Measurements from ENCODE around the gene MARF1. TPM values are rescaled to one million over a fixed set of nuclear protein-coding genes. Genes with fewer than 3 reads are reported as not detected.

MARF1 gene
- polyA plus RNA-seq, 4 donors: 45.5 to 64.0 (median 56.0) TPM

DNA sequence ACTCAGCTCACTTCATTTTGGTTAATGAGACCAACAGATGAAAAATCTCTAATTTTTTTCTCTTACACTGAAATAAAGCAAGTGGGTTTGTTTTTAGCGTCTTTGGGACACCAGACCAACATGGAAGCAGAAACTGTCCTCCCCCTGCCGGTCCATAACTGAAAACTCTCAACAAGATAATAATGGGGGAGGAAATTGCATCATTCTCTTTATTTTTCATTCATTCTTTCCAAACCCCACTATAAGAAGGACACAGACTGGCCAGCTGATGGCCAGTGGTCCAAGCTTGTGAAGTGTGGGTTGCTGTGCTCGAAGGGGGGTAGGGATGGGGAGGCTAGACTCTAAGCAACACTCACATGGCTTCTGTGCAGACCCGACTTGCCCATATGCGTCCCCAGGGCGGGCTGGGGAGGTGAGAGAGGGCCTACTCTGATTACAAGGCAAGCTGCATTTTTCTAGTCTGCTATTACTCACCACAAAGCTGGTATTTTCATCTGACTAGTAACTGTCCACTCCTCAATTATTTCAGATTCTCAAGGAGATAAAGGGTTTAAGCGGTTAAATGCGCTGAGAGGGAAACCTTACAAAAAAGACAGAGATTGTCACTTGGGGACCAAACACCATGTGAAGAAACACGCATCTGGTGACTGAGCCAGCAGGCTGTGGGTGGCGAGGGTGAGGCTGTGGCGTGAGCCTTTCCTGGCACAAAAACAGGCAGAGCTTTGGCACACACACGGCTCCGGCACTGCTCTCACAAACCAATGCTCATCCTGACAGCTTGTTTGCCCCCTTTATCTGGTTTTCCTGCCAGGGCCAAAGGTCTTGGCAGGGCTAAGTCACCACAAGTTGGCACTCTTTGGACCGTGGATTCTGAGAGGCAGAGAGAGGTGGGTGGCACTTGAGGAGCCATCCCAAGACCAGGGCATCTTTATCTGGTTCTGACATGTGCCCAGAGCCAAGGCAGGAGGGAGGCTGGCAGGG, 38.2 kb downstream of the MARF1 start:
- DNase-seq (ENCODE audit: low read depth in 4 of 4, low spot score in 3 of 4): no peak

DNA sequence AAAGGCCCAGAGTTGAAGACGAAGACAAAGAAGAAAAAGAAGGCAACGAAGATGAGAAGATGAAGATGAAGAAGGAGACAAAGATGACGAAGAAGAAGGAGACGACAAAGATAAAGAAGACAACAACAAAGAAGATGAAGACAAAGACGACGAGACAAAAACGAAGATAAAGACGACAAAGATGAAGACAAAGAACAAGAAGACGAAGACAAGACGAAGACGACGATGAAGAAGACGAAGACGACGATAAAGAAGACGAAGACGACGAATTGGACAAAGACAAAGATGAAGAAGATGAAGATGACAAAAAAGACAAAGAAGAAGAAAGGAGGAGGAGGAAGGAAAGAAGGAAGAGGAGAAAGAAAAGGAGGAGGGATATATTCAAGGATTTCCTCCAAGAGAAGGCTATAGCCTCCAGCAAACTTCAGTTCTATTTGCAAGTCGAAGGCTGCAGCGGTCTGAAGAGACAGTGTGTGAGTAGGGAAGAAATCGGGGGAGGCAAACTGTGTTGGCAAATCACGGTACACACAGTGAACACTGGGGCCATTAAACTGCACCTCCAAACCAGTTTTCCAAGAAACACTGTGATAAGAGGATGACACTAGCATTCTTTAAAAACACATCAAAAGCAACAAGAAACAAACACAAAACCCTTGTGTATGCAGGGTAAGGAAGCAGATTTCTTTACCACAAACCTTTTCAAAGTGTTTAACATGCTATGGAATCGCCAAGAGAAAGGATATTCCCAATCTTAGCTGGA, 40.5 kb downstream of the MARF1 start:
- no peak for DNase-seq (ENCODE audit: low read depth in 4 of 4, low spot score in 3 of 4)

GRCh38 chr16:15601212-15601879, 41.6 kb downstream of the MARF1 start:
- DNase-seq (ENCODE audit: low read depth in 4 of 4, low spot score in 3 of 4): no peak

DNA sequence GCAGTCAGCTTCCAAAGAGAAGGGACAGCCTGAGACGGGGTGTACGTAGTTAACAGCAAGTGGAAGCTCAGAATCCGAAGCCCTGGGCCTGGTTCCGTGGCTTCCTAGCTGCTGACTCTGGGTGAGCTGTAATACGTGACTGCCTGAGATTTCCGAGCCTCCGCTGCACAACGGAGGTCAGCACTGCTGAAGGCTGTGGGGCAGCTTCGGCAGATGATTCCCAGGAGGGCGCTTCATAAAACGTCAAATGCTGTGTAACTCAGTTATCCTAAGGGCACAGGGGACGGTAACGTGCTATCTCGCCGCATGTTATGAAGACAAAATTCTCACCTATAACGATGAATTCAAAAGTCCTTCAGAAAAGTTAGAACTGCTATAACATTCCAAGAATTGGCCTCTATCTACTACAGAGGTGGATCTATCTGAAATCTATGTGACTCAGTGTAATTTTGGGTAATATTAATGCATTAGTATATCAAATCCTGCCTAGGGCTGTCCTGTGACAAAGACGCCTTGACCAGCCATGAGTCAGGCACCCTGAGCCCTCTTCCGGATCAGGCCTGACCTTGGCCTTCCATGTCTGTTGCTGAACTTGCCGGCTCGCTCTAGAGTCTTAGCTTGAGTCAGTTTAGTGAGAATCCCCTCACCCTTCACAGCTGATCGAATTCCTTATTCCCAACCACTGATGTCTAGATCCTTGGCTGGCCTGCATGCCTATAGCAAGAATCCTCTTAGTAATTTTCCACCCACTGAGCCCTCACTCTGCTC, 43.5 kb downstream of the MARF1 start:
- no peak for DNase-seq (ENCODE audit: low read depth in 4 of 4, low spot score in 3 of 4)

GRCh38 chr16:15598648-15599190, 44.2 kb downstream of the MARF1 start:
- no peak for DNase-seq (ENCODE audit: low read depth in 4 of 4, low spot score in 3 of 4)

- DNase-seq (ENCODE audit: low read depth in 4 of 4, low spot score in 3 of 4): no peak
Measured at GRCh38 chr16:15597822-15598647, 44.9 kb downstream of the MARF1 start.

DNA sequence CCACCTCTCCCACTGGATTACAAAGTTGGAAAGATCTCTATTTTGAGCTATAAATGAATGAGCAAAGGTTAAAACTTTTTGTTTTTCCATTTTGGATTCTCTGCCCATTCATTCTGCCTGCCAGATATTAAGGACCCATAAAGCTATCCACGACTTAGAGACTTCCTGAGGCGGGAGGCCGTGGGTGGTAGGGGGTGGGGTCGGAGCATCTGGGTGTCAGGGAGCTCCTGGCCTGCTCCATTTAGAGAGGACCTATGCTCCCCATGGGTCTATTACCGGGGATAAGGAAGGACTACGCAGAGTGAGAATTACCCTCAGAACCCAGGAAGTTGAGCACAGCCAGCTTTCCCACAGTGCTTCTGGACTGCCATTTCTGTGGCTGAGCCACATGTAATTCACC, 45.8 kb downstream of the MARF1 start:
- no peak for DNase-seq (ENCODE audit: low read depth in 4 of 4, low spot score in 3 of 4)

DNA sequence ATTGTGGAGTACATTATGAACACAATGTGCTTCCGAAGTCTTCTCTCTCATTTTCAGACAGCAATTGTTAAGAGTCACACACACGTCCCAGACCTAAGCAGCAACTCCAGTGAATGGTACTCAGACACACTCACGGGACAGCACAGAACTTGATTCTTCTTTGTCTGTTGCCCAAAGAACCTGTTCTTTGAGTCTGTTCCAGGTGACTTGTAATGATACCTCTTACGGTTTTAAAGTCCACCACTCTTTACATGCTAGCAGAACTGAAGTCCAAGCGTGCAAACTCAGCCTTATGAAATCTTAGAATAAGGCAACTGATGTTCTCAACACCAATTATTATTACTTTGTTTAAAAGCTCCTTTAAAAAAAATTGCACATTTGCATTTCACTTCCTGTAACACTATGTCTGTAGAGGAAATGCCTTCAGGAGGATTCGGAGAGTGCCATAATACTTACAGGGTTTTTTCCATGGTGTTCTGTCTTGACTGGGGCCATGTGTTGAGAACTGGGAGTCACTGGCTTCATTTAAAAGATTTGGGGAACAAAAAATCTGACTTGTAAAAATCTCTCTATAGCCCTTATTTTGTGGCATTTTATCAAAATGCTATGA, 48.1 kb downstream of the MARF1 start:
- no peak for DNase-seq (ENCODE audit: low read depth in 4 of 4, low spot score in 3 of 4)

- DNase-seq (ENCODE audit: low read depth in 4 of 4, low spot score in 3 of 4): no peak
Measured at GRCh38 chr16:15593235-15593634, 49.7 kb downstream of the MARF1 start.

DNA sequence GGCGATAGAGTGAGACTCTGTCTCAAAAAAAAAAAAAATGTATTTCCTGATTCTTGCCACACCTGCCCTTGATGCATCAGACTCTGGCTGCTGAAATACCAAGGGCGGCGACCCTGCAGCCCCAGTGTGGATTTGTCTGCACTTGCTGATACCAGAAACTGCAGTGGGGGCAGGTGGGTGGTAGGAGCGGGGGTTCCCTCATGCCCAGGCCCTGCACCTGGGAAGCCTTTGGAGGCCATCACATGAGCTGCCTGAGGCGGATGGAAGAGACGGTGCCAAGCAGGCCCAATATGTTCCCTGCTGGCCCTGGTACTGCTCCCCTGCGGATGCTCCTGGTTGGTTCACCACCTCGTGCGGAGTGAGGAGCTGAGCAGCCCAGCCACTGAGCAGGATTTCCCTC, 50.6 kb downstream of the MARF1 start:
- no peak for DNase-seq (ENCODE audit: low read depth in 4 of 4, low spot score in 3 of 4)

- DNase-seq (ENCODE audit: low read depth in 4 of 4, low spot score in 3 of 4): no peak
Measured at GRCh38 chr16:15587152-15587825, 55.7 kb downstream of the MARF1 start.

DNA sequence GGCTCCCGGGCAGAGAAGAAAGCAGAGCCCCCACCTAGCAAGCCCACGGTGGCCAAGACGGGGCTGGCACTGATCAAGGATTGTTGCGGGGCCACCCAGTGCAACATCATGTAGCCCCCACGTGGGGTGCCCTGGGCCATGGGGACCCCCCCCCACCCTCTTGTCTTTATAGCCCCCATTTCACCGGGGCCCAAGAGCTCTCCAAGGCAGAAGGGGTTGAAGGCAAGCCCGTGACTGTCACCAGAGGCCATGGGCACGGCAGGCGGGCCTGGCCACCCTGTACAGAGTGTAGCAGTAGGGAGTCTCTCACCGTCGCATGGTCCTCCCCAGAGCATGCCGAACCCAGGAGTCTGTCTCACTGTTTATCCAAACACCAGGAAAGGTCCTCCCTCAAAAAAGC, 56.2 kb downstream of the MARF1 start:
- DNase-seq (ENCODE audit: low read depth in 4 of 4, low spot score in 3 of 4): no peak

DNA sequence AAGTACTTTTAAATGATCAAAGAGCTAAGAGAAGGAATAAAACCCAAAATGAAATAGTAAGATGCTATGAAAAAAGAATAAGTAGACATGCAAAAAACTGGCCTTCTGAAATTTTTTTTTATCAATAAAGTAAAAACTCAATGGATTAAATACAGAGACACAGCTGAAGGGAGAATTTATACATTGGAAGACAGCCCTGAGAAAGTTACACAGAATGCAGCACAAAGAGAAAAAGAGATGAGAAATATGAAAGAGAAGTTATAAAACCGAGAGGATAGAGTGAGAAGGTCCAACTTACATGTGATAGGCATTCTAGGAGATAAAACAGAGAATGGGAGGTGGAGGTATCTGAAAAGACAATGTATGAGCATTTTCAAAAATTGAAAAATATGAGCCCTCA, 57.0 kb downstream of the MARF1 start:
- DNase-seq (ENCODE audit: low read depth in 4 of 4, low spot score in 3 of 4): no peak

- DNase-seq (ENCODE audit: low read depth in 4 of 4, low spot score in 3 of 4): no peak
Measured at GRCh38 chr16:15583526-15583925, 59.4 kb downstream of the MARF1 start.

DNA sequence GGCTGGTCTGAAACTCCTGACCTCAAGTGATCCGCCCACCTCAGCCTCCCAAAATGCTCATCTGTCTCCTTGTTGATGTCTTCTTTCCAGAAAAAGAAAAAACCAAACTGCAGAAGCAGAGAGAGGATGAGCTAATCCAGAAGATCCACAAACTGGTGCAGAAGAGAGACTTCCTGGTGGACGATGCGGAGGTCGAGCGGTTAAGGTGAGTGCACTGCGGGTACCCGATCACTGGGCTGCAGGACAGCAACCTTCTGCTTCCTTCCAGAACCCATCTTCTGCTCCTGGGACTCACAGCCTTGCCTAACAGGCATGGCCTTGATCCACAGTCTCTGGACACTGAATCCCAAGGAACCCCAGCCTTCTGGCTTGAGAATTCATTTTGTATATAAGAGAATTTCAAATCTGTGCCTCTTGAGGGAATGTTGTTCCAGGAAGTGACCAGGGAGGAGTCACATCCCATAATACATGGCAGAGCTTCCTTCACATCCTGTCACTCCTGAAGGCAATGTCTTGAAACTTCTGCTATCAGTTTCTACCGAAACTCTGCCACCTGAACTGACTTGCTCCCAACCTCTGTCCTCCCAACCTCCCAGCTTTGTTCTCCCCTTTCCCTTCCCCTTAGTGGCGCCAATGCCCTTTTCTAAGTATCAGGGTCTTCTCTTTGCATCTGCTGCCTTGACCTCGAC, 61.7 kb downstream of the MARF1 start:
- no peak for DNase-seq (ENCODE audit: low read depth in 4 of 4, low spot score in 3 of 4)

- DNase-seq (ENCODE audit: low read depth in 4 of 4, low spot score in 3 of 4): no peak
Measured at GRCh38 chr16:15578824-15579223, 64.1 kb downstream of the MARF1 start.

All from right renal pelvis (tissue), 4 donors.